NCI-H446 (cell line): ENCODE measurements around the gene ANGPTL2.

Experiments
- DNase-seq, 2 experiments: peaks; one replicate each; lab custom pipeline; 2025; lab: John Stamatoyannopoulos, UW

ANGPTL2 gene

GRCh38 chr9:127093319-127094020, 29.0 kb downstream of the ANGPTL2 start:
- DNase-seq = no peak

GRCh38 chr9:127092041-127092608, 30.3 kb downstream of the ANGPTL2 start:
- DNase-seq = no peak

GRCh38 chr9:127091526-127091925, 30.9 kb downstream of the ANGPTL2 start:
- no peak for DNase-seq

GRCh38 chr9:127090341-127090985, 32.0 kb downstream of the ANGPTL2 start:
- no peak for DNase-seq

GRCh38 chr9:127089631-127090081, 32.8 kb downstream of the ANGPTL2 start:
- no peak for DNase-seq

- no peak for DNase-seq
Observed at GRCh38 chr9:127088724-127089615, 33.5 kb downstream of the ANGPTL2 start.

GRCh38 chr9:127087836-127088235, 34.6 kb downstream of the ANGPTL2 start:
- no peak for DNase-seq

GRCh38 chr9:127087411-127087810, 35.0 kb downstream of the ANGPTL2 start:
- no peak for DNase-seq

- DNase-seq = no peak
Observed at GRCh38 chr9:127086771-127087170, 35.7 kb downstream of the ANGPTL2 start.

- DNase-seq = no peak
Observed at GRCh38 chr9:127085186-127085585, 37.2 kb downstream of the ANGPTL2 start.

GRCh38 chr9:127084076-127085039, 38.1 kb downstream of the ANGPTL2 start:
- DNase-seq = no peak

- peak in 1 of 2 experiments; percentile 10 for DNase-seq
Observed at GRCh38 chr9:127083138-127083980, 39.1 kb downstream of the ANGPTL2 start.

- DNase-seq = no peak
Observed at GRCh38 chr9:127081250-127082185, 40.9 kb downstream of the ANGPTL2 start.

- no peak for DNase-seq
Observed at GRCh38 chr9:127079446-127080140, 42.8 kb downstream of the ANGPTL2 start.

- DNase-seq = no peak
Observed at GRCh38 chr9:127078988-127079387, 43.4 kb downstream of the ANGPTL2 start.

- DNase-seq = no peak
Observed at GRCh38 chr9:127078336-127078735, 44.1 kb downstream of the ANGPTL2 start.

GRCh38 chr9:127077644-127077946, 44.8 kb downstream of the ANGPTL2 start:
- no peak for DNase-seq

- no peak for DNase-seq
Observed at GRCh38 chr9:127076860-127077643, 45.4 kb downstream of the ANGPTL2 start.
